HepG2 (cell line): ENCODE results near the gene CLASRP. TPM values are rescaled to one million over a fixed set of nuclear protein-coding genes. Genes with fewer than 3 reads are reported as not detected.

Source experiments
- ELK4 ChIP-seq: sonication (generic); formaldehyde crosslinking; IDR thresholded peaks from 2 replicates; pipeline ENCODE4 v1.9.0; 2021; ENCODE audit warnings: missing genetic modification reagents, borderline replicate concordance
- ETS1 ChIP-seq: sonication (generic); formaldehyde crosslinking; IDR thresholded peaks from 2 replicates; pipeline ENCODE4 v1.4.0; 2020; ENCODE audit warnings: missing genetic modification reagents
- MLX ChIP-seq: IDR thresholded peaks from 2 replicates; pipeline ENCODE4 v1.6.1; 2016
- NFYC ChIP-seq: IDR thresholded peaks from 2 replicates; pipeline ENCODE4 v1.6.1; 2016; ENCODE audit warnings: missing genetic modification reagents, missing compliant biosample characterization
- RBFOX2 ChIP-seq: fragments of 200-400 bp; formaldehyde crosslinking; IDR thresholded peaks from 2 replicates; pipeline ENCODE4 v1.6.1; 2017; ENCODE audit warnings: low read depth, mild to moderate bottlenecking, low read length
- SAP130 ChIP-seq: IDR thresholded peaks from 2 replicates; pipeline ENCODE4 v1.6.1; 2016; ENCODE audit warnings: low read depth
- ZBTB14 ChIP-seq: sonication (generic); formaldehyde crosslinking; IDR thresholded peaks from 2 replicates; pipeline ENCODE4 v1.4.0; 2020; ENCODE audit warnings: missing genetic modification reagents
- ZBTB49 ChIP-seq: sonication (generic); formaldehyde crosslinking; IDR thresholded peaks from 2 replicates; pipeline ENCODE4 v1.4.0; 2020; ENCODE audit warnings: missing genetic modification reagents, borderline replicate concordance
- ZFP91 ChIP-seq: sonication (generic); formaldehyde crosslinking; IDR thresholded peaks from 2 replicates; pipeline ENCODE4 v1.9.0; 2022; ENCODE audit warnings: missing genetic modification reagents, mild to moderate bottlenecking, borderline replicate concordance
- ZNF264 ChIP-seq: sonication (generic); formaldehyde crosslinking; IDR thresholded peaks from 2 replicates; pipeline ENCODE4 v1.4.0; 2020; ENCODE audit warnings: missing genetic modification reagents
- ZNF609 ChIP-seq: sonication (generic); formaldehyde crosslinking; IDR thresholded peaks from 2 replicates; pipeline ENCODE4 v1.4.0; 2020; ENCODE audit warnings: mild to moderate bottlenecking, missing genetic modification reagents, borderline replicate concordance
- ZNF792 ChIP-seq: IDR thresholded peaks from 2 replicates; pipeline ENCODE4 v1.6.1; 2016
- ZNF850 ChIP-seq: sonication (generic); formaldehyde crosslinking; conservative IDR thresholded peaks from 2 replicates; pipeline ENCODE4 v1.9.0; 2021; ENCODE audit warnings: mild to moderate bottlenecking, missing genetic modification reagents
- polyA plus RNA-seq, 8 experiments: library from polyadenylated mRNA; depleted of rRNA in 3 of 8; stranded (reverse) in 7 of 8; unstranded in 1 of 8; fragments of >200 nt; fragmentation: Illumina TruSeq in 4 of 8; extraction: Trizol in 4 of 8; gene quantifications; 2 replicates each; pipeline versions ENCODE4 v1.2.1 to v1.2.3, GENCODE V29; 2011 to 2016; ENCODE audit warnings: low read depth in 4 of 8, missing spikeins in 1 of 8, mixed read lengths in 1 of 8; ENCODE audit not compliant: insufficient read depth in 1 of 8
- total RNA-seq, 5 experiments: library from RNA; depleted of rRNA; stranded (reverse); fragments of >200 nt; fragmentation: Illumina TruSeq; extraction: Trizol; gene quantifications; 2 replicates each; pipeline ENCODE4 v1.2.3, GENCODE V29; 2016; ENCODE audit warnings: low read depth in 1 of 5

The CLASRP gene
- total and polyA plus RNA-seq, 2 of the 13 experiments (the other 11 are each of a cell fraction or from before 2014, with no cell fraction given), result 32.0 to 51.4 TPM

GRCh38 chr19:45097776-45098520, 59.1 kb downstream of the CLASRP start (continued):
- no peak for TF ChIP-seq ZNF609 (CRISPR knock-in tag)
- no peak for TF ChIP-seq ELK4
- no peak for TF ChIP-seq RBFOX2
- TF ChIP-seq ETS1, result no peak
- no peak for TF ChIP-seq ZBTB49 (CRISPR knock-in tag)
- no peak for TF ChIP-seq NFYC (CRISPR knock-in tag)
- no peak for TF ChIP-seq MLX (CRISPR knock-in tag)
- 0 out of 2 replicates have a peak, but pooled peaks have one; percentile 47 for TF ChIP-seq ZNF264
- TF ChIP-seq ZFP91 (CRISPR knock-in tag), result peak; percentile 28; the same call in 1 of the 2 replicates
- TF ChIP-seq ZBTB14 (CRISPR knock-in tag), result no peak
- TF ChIP-seq SAP130 (CRISPR knock-in tag), result peak; percentile 86
- TF ChIP-seq ZNF792 (CRISPR knock-in tag), result peak; percentile 77; the same call in 1 of the 2 replicates
- TF ChIP-seq ZNF850 (CRISPR knock-in tag), result no peak
